TTC549 (cell line): Measurements from ENCODE around the gene ADAMTS1.

Experiments
- FAIRE-seq: peaks from 2 replicates; lab custom pipeline; 2012; peaks lifted over from hg19 to GRCh38; lab: Jason Lieb, UNC

ADAMTS1 gene

GRCh38 chr21:26844258-26845065 is 747 bp downstream of the ADAMTS1 start:
- FAIRE-seq: no peak

- no peak for FAIRE-seq
Observed at GRCh38 chr21:26843933-26844257, 1.3 kb downstream of the ADAMTS1 start.

- no peak for FAIRE-seq
Observed at GRCh38 chr21:26842974-26843932, 2.0 kb downstream of the ADAMTS1 start.

GRCh38 chr21:26842300-26842699 is 2.9 kb downstream of the ADAMTS1 start:
- FAIRE-seq: no peak

GRCh38 chr21:26840912-26841311 is 4.3 kb downstream of the ADAMTS1 start:
- FAIRE-seq: no peak

- FAIRE-seq: no peak
Observed at GRCh38 chr21:26840201-26840600, 5.0 kb downstream of the ADAMTS1 start.

GRCh38 chr21:26837539-26837938 is 7.7 kb downstream of the ADAMTS1 start:
- no peak for FAIRE-seq

GRCh38 chr21:26836528-26836927 is 8.7 kb downstream of the ADAMTS1 start:
- no peak for FAIRE-seq

- peak; percentile 9 for FAIRE-seq
Observed at GRCh38 chr21:26835714-26836265, 9.4 kb downstream of the ADAMTS1 start.

- peak; percentile 91 for FAIRE-seq
Observed at GRCh38 chr21:26835027-26835713, 10.0 kb downstream of the ADAMTS1 start.

- peak; percentile 52 for FAIRE-seq
Observed at GRCh38 chr21:26834181-26834905, 10.9 kb downstream of the ADAMTS1 start.

GRCh38 chr21:26833460-26833939 is 11.7 kb downstream of the ADAMTS1 start:
- no peak for FAIRE-seq

- no peak for FAIRE-seq
Observed at GRCh38 chr21:26833011-26833410, 12.2 kb downstream of the ADAMTS1 start.

GRCh38 chr21:26832546-26832945 is 12.7 kb downstream of the ADAMTS1 start:
- no peak for FAIRE-seq

- FAIRE-seq: no peak
Observed at GRCh38 chr21:26826801-26827200, 18.4 kb downstream of the ADAMTS1 start.

GRCh38 chr21:26820509-26820908 is 24.7 kb downstream of the ADAMTS1 start:
- FAIRE-seq: no peak

- no peak for FAIRE-seq
Observed at GRCh38 chr21:26819740-26820324, 25.4 kb downstream of the ADAMTS1 start.

- FAIRE-seq: no peak
Observed at GRCh38 chr21:26818906-26819305, 26.3 kb downstream of the ADAMTS1 start.

GRCh38 chr21:26815197-26815596 is 30.0 kb downstream of the ADAMTS1 start:
- no peak for FAIRE-seq

- no peak for FAIRE-seq
Observed at GRCh38 chr21:26814386-26814785, 30.8 kb downstream of the ADAMTS1 start.

- FAIRE-seq: no peak
Observed at GRCh38 chr21:26813426-26813998, 31.7 kb downstream of the ADAMTS1 start.
